Motor neuron (in vitro differentiated cells): ENCODE results near the gene SH3GLB2. TPM values are rescaled to one million over a fixed set of nuclear protein-coding genes. Genes with fewer than 3 reads are reported as not detected.
"Not testable (repeated sequence)": the region's sequence is repeated elsewhere in the genome, so short reads cannot be mapped to it uniquely, and the experiment has no call there.

Experiments used
- ATAC-seq, 8 experiments: fragments of 200-7000 bp; cut with Tn5 transposase; replicated peaks in 6 of 8; 2 replicates each; pipeline ENCODE4 v1.8.0; 2021; ENCODE audit warnings: mild to moderate bottlenecking in 8 of 8, moderate library complexity in 8 of 8
- H3K27ac ChIP-seq, 2 donors: fragments of 250-450 bp; sonication (Bioruptor Pico); 2 replicates each; pipeline ENCODE4 v1.9.0; 2021; ENCODE audit warnings: antibody characterized with exemption in 2 of 2, mild to moderate bottlenecking in 2 of 2, moderate library complexity in 1 of 2
- H3K4me1 ChIP-seq, 2 donors: fragments of 250-450 bp; sonication (Bioruptor Pico); replicated peaks in 1 of 2; 2 replicates each; pipeline ENCODE4 v1.6.1; 2021; ENCODE audit warnings: antibody characterized with exemption in 2 of 2, mild to moderate bottlenecking in 2 of 2, moderate library complexity in 1 of 2
- H3K4me3 ChIP-seq, 5 donors: fragments of 250-450 bp; sonication (Bioruptor Pico); 2 replicates each; pipeline ENCODE4 v1.9.0; 2021; ENCODE audit warnings: antibody characterized with exemption in 5 of 5, mild to moderate bottlenecking in 5 of 5, moderate library complexity in 4 of 5
- WGBS, 10 experiments: fragments of 450-650 bp; shearing (Covaris generic); methylation state at CpG; one replicate each; pipeline ENCODE4 v1.0.0; 2022; 5-methylcytosine and 5-hydroxymethylcytosine counted together
- in situ Hi-C, 9 experiments: fragments of 400-800 bp; cut with MboI; loops; one replicate each; pipeline ENCODE4 v1.15.0; 2021; ENCODE audit warnings: low sequenced_read_pairs in 9 of 9, low pct_unique_long_range_greater_than_20kb in 2 of 9; ENCODE audit not compliant: unreplicated experiment in 9 of 9
- total RNA-seq, 8 experiments: library from RNA; unstranded; fragments of 300-600 nt; gene quantifications; 2 replicates each; pipeline versions ENCODE4 v1.2.3 to v1.2.4, GENCODE V29; 2022

Gene SH3GLB2
- total RNA-seq, 8 experiments from 2014 or later = 27.8 to 95.9 (median 44.5) TPM

GRCh38 chr9:128999581-129000206 is 28.4 kb downstream of the SH3GLB2 start:
- in situ Hi-C loops = loop anchor here in 2 of 9 experiments (25.0 kb wide), 2 partner anchors 387 to 412 kb away; no protein-coding TSS in a partner anchor
- Histone ChIP-seq H3K4me3 (no peak overlapping the region), H3K27ac (no peak overlapping the region), H3K4me1 (no peaks in the 10 kb centered on the region)
- ATAC-seq = no peak
- 93 to 100% (median 95%) methylated on average over 2 to 7 of the region's 13 CpGs; no CpG with 5 or more reads in 4 of the 10 experiments for WGBS, 10 experiments

DNA sequence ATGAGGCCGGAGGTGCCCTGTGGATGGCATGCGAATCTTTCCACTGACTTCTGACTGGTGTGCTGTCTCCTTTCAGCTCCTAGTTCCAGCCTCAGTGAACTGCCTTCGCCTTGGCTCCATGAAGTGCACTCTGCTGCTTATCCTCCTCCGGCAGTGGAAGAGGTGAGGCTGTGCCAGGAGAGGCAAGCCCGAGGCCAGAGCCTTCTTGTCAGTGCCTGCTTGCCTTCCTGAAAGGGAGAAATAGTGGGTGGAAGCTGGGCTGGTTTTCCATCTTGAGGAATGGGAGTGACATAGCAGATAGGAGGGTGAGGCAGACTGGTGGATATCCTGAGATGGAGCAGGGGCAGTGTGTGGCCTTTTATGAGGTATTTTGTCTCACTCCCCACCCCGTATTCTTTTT is 29.7 kb downstream of the SH3GLB2 start:
- in situ Hi-C loops = loop anchor here in 2 of 9 experiments (25.0 kb wide), 2 partner anchors 386 to 411 kb away; no protein-coding TSS in a partner anchor
- no peak for ATAC-seq
- 86 to 100% (median 92%) methylated on average over 1 to 5 of the region's 6 CpGs; no CpG with 5 or more reads in 5 of the 10 experiments for WGBS, 10 experiments
- H3K4me1 ChIP-seq = no peaks in the 10 kb centered on the region
- H3K4me3 ChIP-seq = no peak overlapping the region
- no peak overlapping the region for H3K27ac ChIP-seq

- H3K4me1 ChIP-seq = no peaks in the 10 kb centered on the region
- in situ Hi-C loops = loop anchor here in 2 of 9 experiments (25.0 kb wide), 2 partner anchors 383 to 408 kb away; no protein-coding TSS in a partner anchor
- H3K4me3 ChIP-seq = no peak overlapping the region
- H3K27ac ChIP-seq = no peak overlapping the region
- WGBS, 10 experiments = 40 to 100% (median 92%) methylated on average over 2 to 5 of the region's 5 CpGs; no CpG with 5 or more reads in 2 of the 10 experiments
- no peak for ATAC-seq
These were observed 32.3 kb downstream of the SH3GLB2 start for GRCh38 chr9:128995791-128996190.

DNA sequence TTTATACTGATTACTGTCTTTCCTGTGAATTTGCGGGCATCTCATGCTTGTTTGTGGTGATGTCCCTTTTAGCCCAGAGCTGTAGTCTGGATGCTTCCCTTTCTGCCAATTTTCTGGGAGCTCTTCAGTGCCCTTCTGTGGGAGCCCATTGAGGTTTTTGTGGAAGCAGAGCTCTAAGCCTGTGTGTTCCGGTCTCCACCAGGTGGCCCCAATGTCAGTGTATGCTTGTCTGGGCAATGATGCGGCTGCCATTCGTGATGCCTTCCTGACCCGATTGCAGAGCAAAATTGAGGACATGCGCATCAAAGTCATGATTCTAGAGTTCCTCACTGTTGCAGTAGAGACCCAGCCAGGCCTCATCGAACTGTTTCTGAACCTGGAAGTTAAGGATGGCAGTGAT is 35.1 kb downstream of the SH3GLB2 start:
- Histone ChIP-seq H3K4me1 (no peaks in the 10 kb centered on the region), H3K4me3 (no peak overlapping the region), H3K27ac (no peak overlapping the region)
- ATAC-seq = peak in 6 of 8 experiments; percentile 19 to 63 (median 40)
- whole genome bisulfite sequencing, 10 experiments = 74 to 100% (median 88%) methylated on average over 1 to 6 of the region's 7 CpGs; no CpG with 5 or more reads in 2 of the 10 experiments
- in situ Hi-C loops = loop anchor here in 2 of 9 experiments (25.0 kb wide), 2 partner anchors 381 to 406 kb away; no protein-coding TSS in a partner anchor

DNA sequence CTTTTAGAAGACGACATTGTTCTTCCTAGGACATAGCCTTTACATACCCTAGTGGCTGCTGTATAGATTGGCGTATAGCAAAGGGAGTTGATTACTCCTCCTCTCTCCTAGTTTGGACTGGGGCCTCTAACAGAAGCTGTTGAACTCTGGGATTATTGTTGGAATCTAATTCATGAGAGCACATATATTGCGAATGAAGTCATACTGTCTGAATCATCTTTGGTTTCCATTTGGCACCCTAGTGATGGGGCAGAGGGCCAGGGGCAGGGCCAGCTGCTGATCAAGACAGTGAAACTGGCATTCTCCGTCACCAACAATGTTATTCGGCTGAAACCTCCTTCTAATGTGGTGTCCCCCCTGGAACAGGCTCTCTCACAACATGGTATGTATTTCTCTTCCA is 40.3 kb downstream of the SH3GLB2 start:
- ATAC-seq = peak in 4 of 8 experiments; percentile 28 to 82 (median 58)
- H3K4me1 ChIP-seq = no peaks in the 10 kb centered on the region
- no peak overlapping the region for H3K4me3 ChIP-seq
- WGBS, 10 experiments = 12 to 100% (median 94%) methylated on average over 1 to 5 of the region's 5 CpGs; no CpG with 5 or more reads in 2 of the 10 experiments
- no peak overlapping the region for H3K27ac ChIP-seq
- in situ Hi-C loops = loop anchor here in 2 of 9 experiments (25.0 kb wide), 2 partner anchors 376 to 401 kb away; no protein-coding TSS in a partner anchor

- in situ Hi-C loops = loop anchor here in 2 of 9 experiments (25.0 kb wide), 2 partner anchors 374 to 399 kb away; no protein-coding TSS in a partner anchor
- Histone ChIP-seq H3K4me1 (no peaks in the 10 kb centered on the region), H3K27ac (no peak overlapping the region), H3K4me3 (no peak overlapping the region)
- WGBS, 10 experiments = 40 to 100% (median 93%) methylated on average over 1 to 4 of the region's 5 CpGs; no CpG with 5 or more reads in 5 of the 10 experiments
- ATAC-seq = no peak
These were observed 41.5 kb downstream of the SH3GLB2 start for GRCh38 chr9:128986671-128987070.

DNA sequence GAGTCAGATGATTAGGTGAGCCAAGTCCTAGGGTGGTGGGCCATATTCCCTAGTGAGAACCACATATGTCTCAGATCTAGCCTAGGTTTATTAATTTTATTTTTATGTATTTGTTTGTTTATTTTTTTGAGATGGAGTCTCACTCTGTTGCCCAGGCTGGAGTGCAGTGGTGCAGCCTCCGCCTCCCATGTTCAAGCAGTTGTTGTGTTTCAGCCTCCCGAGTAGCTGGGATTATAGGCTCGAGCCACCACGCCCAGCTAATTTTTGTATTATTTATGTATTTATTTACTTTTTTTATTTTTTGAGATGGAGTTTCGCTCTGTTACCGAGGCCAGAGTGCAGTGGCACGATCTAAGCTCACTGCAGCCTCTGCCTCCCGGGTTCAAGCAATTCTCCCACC is 44.6 kb downstream of the SH3GLB2 start:
- no peak for ATAC-seq
- WGBS, 10 experiments = 89 to 100% (median 97%) methylated on average over 1 to 8 of the region's 8 CpGs
- H3K4me3 ChIP-seq = no peak overlapping the region
- in situ Hi-C loops = loop anchor here in 2 of 9 experiments (25.0 kb wide), 2 partner anchors 371 to 396 kb away; no protein-coding TSS in a partner anchor
- no peak overlapping the region for H3K27ac ChIP-seq
- no peaks in the 10 kb centered on the region for H3K4me1 ChIP-seq

DNA sequence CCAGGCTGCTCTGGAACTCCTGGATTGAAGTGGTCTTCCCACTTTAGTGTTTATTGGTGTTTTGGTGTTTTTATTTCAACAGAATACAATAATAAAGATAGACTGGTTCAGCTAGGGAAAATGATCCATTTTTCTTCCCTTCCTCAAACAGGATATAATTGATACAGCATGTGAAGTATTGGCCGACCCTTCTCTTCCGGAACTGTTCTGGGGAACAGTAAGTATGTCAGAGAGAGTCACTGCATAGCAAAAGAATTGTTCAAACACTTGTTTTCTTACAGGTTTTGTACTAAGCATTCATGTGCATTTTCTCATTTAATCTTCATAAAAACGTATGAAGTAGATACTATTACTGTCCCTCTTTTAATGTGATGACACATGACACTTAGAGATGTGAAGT is 49.0 kb downstream of the SH3GLB2 start:
- in situ Hi-C loops = loop anchor here in 2 of 9 experiments (25.0 kb wide), 2 partner anchors 367 to 392 kb away; no protein-coding TSS in a partner anchor

DNA sequence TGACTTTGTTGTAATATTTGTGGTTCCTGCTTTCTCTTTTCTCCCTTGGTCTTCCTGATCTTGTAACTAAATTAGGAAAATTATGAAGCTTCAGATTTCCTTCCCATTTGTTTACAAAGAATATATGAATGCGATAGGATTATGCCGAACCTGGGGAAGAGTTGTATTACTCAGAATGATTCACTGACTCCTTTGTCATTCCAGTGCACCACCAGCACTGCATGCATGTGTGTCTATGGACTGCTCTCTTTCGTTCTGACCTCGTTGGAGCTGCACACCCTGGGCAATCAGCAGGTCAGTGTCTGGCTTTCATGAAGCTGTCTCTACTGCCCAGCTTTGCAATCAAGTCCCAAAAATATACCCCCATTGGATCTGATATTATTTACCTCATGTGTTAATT is 55.2 kb downstream of the SH3GLB2 start:
- H3K4me3 ChIP-seq = no peak overlapping the region
- no peaks in the 10 kb centered on the region for H3K4me1 ChIP-seq
- no peak overlapping the region for H3K27ac ChIP-seq
- WGBS, 10 experiments = 0 to 100% (median 88%) methylated on average over 1 to 4 of the region's 4 CpGs; no CpG with 5 or more reads in 1 of the 10 experiments
- in situ Hi-C loops = no loop called here
- ATAC-seq = peak in 2 of 8 experiments; percentile 90 to 97

More for the DNA sequence above, 49.0 kb downstream of the SH3GLB2 start:
- ATAC-seq = no peak
- 22 to 100% (median 75%) methylated on average over 1 to 3 of the region's 3 CpGs; no CpG with 5 or more reads in 2 of the 10 experiments for WGBS, 10 experiments
- Histone ChIP-seq H3K4me3 (no peak overlapping the region), H3K4me1 (no peaks in the 10 kb centered on the region), H3K27ac (no peak overlapping the region)

- no peaks in the 10 kb centered on the region for H3K4me1 ChIP-seq
- WGBS, 10 experiments = 57 to 100% (median 93%) methylated on average over 1 to 4 of the region's 5 CpGs; no CpG with 5 or more reads in 1 of the 10 experiments
- no peak overlapping the region for H3K4me3 ChIP-seq
- no peak overlapping the region for H3K27ac ChIP-seq
- no peak for ATAC-seq
- in situ Hi-C loops = no loop called here
These were observed 58.6 kb downstream of the SH3GLB2 start for GRCh38 chr9:128969491-128969890.

DNA sequence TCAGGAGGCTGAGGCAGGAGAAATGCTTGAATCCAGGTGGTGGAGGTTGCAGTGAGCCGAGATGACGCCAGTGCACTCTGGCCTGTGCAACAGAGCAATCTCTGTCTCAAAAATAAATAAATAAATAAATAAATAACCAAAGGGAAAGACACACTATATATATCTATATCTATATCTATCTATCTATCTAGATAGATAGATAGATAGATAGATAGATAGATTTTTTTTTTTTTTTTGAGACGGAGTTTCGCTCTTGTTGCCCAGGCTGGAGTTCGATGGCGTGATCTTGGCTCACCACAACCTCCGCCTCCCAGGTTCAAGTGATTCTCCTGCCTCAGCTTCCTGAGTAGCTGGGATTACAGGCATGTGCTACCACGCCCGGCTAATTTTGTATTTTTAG is 66.7 kb downstream of the SH3GLB2 start:
- in situ Hi-C loops, H3K27ac ChIP-seq, ATAC-seq, H3K4me3 ChIP-seq, H3K4me1 ChIP-seq: not testable (repeated sequence)
- WGBS, 10 experiments = 87 to 100% (median 100%) methylated on average over 1 to 7 of the region's 9 CpGs; no CpG with 5 or more reads in 3 of the 10 experiments
